Nephron (organoid): ENCODE data around the gene MYT1.
A peak's percentile ranks its signal among the peaks of the same experiment; 100 is the strongest.

Experiments used
- H3K27ac Mint-ChIP-seq, 3 experiments: 2 replicates each; pipeline ENCODE4 v1.8.0; 2020; ENCODE audit warnings: mixed read lengths in 3 of 3, mild to moderate bottlenecking in 2 of 3, moderate library complexity in 1 of 3
- H3K27me3 Mint-ChIP-seq: 2 replicates; pipeline ENCODE4 v1.8.0; 2021; ENCODE audit warnings: low read depth, mild to moderate bottlenecking, moderate library complexity, mixed read lengths
- H3K36me3 Mint-ChIP-seq: 2 replicates; pipeline ENCODE4 v1.8.0; 2020; ENCODE audit warnings: low read depth, mixed read lengths
- H3K4me1 Mint-ChIP-seq: 2 replicates; pipeline ENCODE4 v1.8.0; 2020; ENCODE audit warnings: mixed read lengths
- H3K4me3 Mint-ChIP-seq, 3 experiments: 2 replicates each; pipeline ENCODE4 v1.8.0; 2020; ENCODE audit warnings: mild to moderate bottlenecking in 3 of 3, mixed read lengths in 3 of 3, moderate library complexity in 2 of 3
- H3K9me3 Mint-ChIP-seq: 2 replicates; pipeline ENCODE4 v1.8.0; 2020; ENCODE audit warnings: mixed read lengths
- CTCF ChIP-seq, 3 experiments: fragments of 200-600 bp; sonication (generic); IDR thresholded peaks; one replicate each; pipeline ENCODE4 v1.5.0; 2021; ENCODE audit warnings: antibody characterized with exemption in 3 of 3; ENCODE audit not compliant: unreplicated experiment in 3 of 3

The MYT1 gene

GRCh38 chr20:64225828-64226598, 61.8 kb downstream of the MYT1 start:
- Mint-ChIP-seq H3K4me1 (peaks cover 54% of the 10 kb centered on the region), H3K27me3 (peaks cover 15% of the 10 kb centered on the region), H3K4me3 (no peak overlapping the region), H3K36me3 (no peaks in the 10 kb centered on the region), H3K9me3 (no peaks in the 10 kb centered on the region), H3K27ac (no peak overlapping the region)
- no peak for TF ChIP-seq CTCF (IDR thresholded peaks at IDR 0.05; ENCODE audit: unreplicated experiment in 3 of 3)

GRCh38 chr20:64226686-64227580, 62.7 kb downstream of the MYT1 start:
- Mint-ChIP-seq H3K4me1 (peaks cover 49% of the 10 kb centered on the region), H3K27ac (peak overlapping the region in 1 of 3 experiments; percentile 67), H3K27me3 (peaks cover 13% of the 10 kb centered on the region), H3K36me3 (no peaks in the 10 kb centered on the region), H3K9me3 (no peaks in the 10 kb centered on the region), H3K4me3 (no peak overlapping the region)
- no peak for TF ChIP-seq CTCF (IDR thresholded peaks at IDR 0.05; ENCODE audit: unreplicated experiment in 3 of 3)

- TF ChIP-seq CTCF (IDR thresholded peaks at IDR 0.05; ENCODE audit: unreplicated experiment in 3 of 3) = no peak
- peaks cover 39% of the 10 kb centered on the region for H3K4me1 Mint-ChIP-seq
- no peaks in the 10 kb centered on the region for H3K36me3 Mint-ChIP-seq
Measured at GRCh38 chr20:64228086-64228653, 63.9 kb downstream of the MYT1 start.

GRCh38 chr20:64228751-64229506, 64.7 kb downstream of the MYT1 start:
- no peak for TF ChIP-seq CTCF (IDR thresholded peaks at IDR 0.05; ENCODE audit: unreplicated experiment in 3 of 3)
- Mint-ChIP-seq H3K4me3 (no peak overlapping the region), H3K27me3 (peaks cover 17% of the 10 kb centered on the region), H3K4me1 (peaks cover 38% of the 10 kb centered on the region), H3K36me3 (no peaks in the 10 kb centered on the region), H3K9me3 (no peaks in the 10 kb centered on the region), H3K27ac (peak overlapping the region in 1 of 3 experiments; percentile 74)

More at GRCh38 chr20:64228086-64228653, 63.9 kb downstream of the MYT1 start:
- Mint-ChIP-seq H3K27me3 (peaks cover 16% of the 10 kb centered on the region), H3K27ac (peak overlapping the region in 1 of 3 experiments; percentile 25), H3K4me3 (no peak overlapping the region), H3K9me3 (no peaks in the 10 kb centered on the region)

GRCh38 chr20:64229507-64230061, 65.3 kb downstream of the MYT1 start:
- no peak for TF ChIP-seq CTCF (IDR thresholded peaks at IDR 0.05; ENCODE audit: unreplicated experiment in 3 of 3)
- Mint-ChIP-seq H3K36me3 (no peaks in the 10 kb centered on the region), H3K27me3 (peaks cover 17% of the 10 kb centered on the region), H3K27ac (peak overlapping the region in 1 of 3 experiments; percentile 74), H3K4me3 (no peak overlapping the region), H3K4me1 (peaks cover 34% of the 10 kb centered on the region), H3K9me3 (no peaks in the 10 kb centered on the region)
